ENCODE measurements around the gene CAPS.

CAPS gene

DNA sequence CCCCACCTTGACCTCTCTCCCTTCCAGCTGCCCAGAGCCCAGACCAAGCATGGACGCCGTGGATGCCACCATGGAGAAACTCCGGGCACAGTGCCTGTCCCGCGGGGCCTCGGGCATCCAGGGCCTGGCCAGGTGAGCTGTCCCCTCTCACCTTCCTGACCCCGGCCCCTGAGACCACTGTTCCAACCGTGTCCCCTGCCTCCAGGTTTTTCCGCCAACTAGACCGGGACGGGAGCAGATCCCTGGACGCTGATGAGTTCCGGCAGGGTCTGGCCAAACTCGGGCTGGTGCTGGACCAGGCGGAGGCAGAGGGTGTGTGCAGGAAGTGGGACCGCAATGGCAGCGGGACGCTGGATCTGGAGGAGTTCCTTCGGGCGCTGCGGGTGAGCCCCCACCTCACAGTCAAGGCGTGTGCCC is 312 bp downstream of the CAPS start:
- Mint-ChIP-seq H3K4me3 (no peak overlapping the region), H3K27ac (no peak overlapping the region), H3K36me3 (ENCODE audit: low read depth) (peaks cover 16% of the 10 kb centered on the region), H3K27me3 (ENCODE audit: low read depth) (no peaks in the 10 kb centered on the region), H3K9me3 (no peaks in the 10 kb centered on the region), H3K4me1 (ENCODE audit: low read depth) (no peaks in the 10 kb centered on the region)
- no peak for DNase-seq (ENCODE audit: low spot score)

DNA sequence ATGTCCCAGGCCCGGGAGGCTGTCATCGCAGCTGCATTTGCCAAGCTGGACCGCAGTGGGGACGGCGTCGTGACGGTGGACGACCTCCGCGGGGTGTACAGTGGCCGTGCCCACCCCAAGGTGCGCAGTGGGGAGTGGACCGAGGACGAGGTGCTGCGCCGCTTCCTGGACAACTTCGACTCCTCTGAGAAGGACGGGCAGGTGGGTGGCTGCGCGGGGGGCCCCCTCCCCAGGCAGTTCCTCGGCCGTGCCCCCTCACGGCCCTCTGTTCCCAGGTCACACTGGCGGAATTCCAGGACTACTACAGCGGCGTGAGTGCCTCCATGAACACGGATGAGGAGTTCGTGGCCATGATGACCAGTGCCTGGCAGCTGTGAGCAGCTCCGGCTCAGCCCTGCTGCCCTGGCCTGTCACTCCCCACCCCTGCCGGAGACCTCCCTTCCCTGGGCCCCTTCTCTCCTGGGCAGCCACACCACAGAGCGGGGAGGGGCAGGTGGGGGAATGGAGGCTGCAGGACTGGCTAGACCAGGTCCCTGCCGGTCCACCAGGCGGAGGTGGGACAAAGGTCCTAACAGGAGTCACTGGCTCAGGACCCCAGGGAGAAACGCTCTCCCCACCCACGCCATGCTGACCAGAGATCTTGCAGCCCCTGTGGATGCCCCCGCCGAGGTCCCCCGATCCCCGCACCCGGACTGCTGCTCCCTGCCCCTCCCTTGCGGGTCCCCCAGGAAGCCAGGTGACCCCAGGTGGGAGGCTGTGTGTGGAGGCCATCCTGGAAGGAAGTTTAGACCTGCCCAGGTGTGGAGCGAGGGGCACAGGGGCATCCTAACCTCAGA is 1.1 kb downstream of the CAPS start:
- Mint-ChIP-seq H3K27me3 (ENCODE audit: low read depth) (no peaks in the 10 kb centered on the region), H3K36me3 (ENCODE audit: low read depth) (peaks cover 14% of the 10 kb centered on the region), H3K4me3 (no peak overlapping the region)

DNA sequence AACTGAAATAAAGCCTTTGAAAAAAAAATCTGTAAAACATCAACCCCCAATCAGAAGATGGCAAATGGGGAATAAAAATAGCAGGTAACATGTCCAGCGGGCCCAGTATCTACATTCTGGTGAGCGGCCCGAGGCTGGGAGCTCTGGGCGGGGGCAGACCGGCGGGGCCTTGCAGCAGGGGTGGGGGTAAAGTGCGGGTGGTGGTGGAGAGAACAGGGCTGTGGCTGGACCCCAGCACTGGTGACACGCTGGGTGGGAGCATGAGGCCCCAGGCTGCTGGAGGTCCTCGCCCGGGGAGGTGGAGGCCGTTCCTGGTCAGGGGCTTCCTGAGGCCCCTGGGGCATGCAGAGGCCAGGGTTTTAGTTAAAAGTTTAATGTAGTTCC is 1.7 kb downstream of the CAPS start:
- H3K4me1 Mint-ChIP-seq (ENCODE audit: low read depth) = no peaks in the 10 kb centered on the region
- H3K27ac Mint-ChIP-seq = no peak overlapping the region
- H3K4me3 Mint-ChIP-seq = no peak overlapping the region
- peaks cover 15% of the 10 kb centered on the region for H3K36me3 Mint-ChIP-seq (ENCODE audit: low read depth)
- H3K27me3 Mint-ChIP-seq (ENCODE audit: low read depth) = no peaks in the 10 kb centered on the region
- no peak for DNase-seq (ENCODE audit: low spot score)
- H3K9me3 Mint-ChIP-seq = no peaks in the 10 kb centered on the region

More for the DNA sequence above, 1.1 kb downstream of the CAPS start:
- Mint-ChIP-seq H3K4me1 (ENCODE audit: low read depth) (no peaks in the 10 kb centered on the region), H3K9me3 (no peaks in the 10 kb centered on the region), H3K27ac (no peak overlapping the region)
- no peak for DNase-seq (ENCODE audit: low spot score)

DNA sequence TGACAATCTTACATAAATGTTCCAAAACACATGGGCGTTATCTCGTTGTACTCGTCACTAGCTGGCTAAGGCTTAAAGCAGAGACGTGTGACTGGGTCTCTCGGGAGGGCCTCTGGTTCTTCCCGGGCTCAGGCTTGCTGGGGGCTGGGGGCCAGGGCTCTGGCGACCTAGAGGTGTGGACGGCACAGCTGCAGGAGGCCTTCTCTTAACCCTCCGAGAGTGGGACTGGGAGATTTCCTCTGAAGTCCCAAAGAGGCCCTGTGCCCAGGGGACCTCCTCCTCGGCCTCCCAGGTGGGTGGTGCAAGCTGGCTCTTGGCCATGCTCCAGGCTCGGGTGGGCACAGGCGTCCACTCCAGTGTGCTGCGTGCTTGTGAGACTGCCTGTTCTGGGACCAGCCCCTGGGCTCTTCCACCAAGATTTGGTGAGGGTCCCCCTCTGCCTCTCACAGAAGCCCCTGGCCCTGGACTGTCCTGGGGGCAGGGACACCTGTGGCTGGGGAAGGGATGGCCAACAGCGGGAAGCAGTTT is 2.2 kb downstream of the CAPS start:
- Mint-ChIP-seq H3K27ac (no peak overlapping the region), H3K27me3 (ENCODE audit: low read depth) (no peaks in the 10 kb centered on the region), H3K4me3 (no peak overlapping the region), H3K9me3 (no peaks in the 10 kb centered on the region), H3K36me3 (ENCODE audit: low read depth) (peaks cover 15% of the 10 kb centered on the region), H3K4me1 (ENCODE audit: low read depth) (no peaks in the 10 kb centered on the region)
- DNase-seq (ENCODE audit: low spot score) = no peak

DNA sequence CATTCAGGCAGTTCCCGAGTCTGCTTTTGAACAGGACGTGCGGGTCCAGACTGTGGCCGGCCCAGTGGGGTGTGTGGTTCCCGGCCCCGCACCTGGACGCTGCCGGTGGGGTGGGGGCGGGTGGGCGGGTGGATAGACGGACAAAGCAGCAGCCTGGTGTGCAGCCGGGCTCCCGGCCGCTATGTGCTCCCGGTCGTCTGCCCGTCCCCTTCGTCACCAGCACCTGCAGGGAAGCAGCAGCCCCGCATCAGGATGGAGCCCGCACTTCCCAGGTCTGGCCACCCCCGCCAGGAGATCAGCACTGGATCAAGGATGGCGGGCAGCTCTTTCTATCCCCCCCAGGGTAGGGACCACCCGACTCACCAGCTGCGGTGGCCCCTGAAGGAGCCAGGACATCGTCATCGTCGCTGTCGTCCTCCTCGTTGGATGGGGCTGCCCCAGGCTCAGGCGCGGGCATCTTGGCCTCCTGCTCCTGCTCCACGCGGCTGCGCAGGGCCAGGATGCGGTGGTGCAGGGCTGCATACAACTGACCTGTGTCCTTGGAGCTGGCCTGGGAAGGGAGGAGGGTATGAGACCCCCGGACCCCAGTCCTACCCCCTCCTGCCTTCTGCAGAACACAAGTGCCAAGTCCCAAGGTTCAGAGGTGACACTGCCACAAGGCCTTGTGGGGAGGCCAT is 3.5 kb downstream of the CAPS start:
- Mint-ChIP-seq H3K36me3 (ENCODE audit: low read depth) (peaks cover 21% of the 10 kb centered on the region), H3K27ac (no peak overlapping the region), H3K4me3 (no peak overlapping the region), H3K27me3 (ENCODE audit: low read depth) (no peaks in the 10 kb centered on the region), H3K4me1 (ENCODE audit: low read depth) (no peaks in the 10 kb centered on the region), H3K9me3 (no peaks in the 10 kb centered on the region)
- DNase-seq (ENCODE audit: low spot score) = no peak

DNA sequence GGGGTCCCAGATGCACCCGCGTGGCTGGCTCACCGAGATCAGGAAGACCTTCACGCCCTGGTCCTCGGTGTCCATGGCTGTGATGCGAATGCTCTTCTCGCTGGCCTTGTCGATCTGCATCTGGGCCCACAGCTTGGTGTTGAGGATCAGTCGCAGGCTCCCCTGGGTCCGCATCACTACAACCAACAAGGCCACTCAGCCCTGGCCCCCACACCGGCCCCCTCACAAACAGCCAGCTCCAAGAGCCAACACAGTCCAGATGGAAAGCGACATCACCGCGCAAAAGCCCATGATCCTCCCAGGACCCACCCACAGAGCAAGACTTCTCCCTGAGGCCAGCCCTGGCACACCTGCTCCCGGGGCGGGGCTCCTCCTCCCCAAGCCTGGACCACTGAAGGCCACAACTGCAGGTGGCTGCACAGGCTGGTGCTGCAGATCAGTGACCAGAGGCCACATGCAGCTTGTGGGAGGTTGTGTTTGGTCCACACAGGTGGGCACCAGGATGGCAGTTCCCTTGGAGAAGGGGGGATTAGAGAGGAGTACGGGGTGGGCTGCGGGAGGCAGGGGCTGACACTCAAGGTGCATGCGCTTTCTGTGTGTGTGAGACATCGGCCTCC is 4.5 kb downstream of the CAPS start:
- Mint-ChIP-seq H3K9me3 (no peaks in the 10 kb centered on the region), H3K4me3 (no peak overlapping the region), H3K36me3 (ENCODE audit: low read depth) (peaks cover 26% of the 10 kb centered on the region), H3K27me3 (ENCODE audit: low read depth) (no peaks in the 10 kb centered on the region), H3K4me1 (ENCODE audit: low read depth) (no peaks in the 10 kb centered on the region), H3K27ac (no peak overlapping the region)
- no peak for DNase-seq (ENCODE audit: low spot score)

DNA sequence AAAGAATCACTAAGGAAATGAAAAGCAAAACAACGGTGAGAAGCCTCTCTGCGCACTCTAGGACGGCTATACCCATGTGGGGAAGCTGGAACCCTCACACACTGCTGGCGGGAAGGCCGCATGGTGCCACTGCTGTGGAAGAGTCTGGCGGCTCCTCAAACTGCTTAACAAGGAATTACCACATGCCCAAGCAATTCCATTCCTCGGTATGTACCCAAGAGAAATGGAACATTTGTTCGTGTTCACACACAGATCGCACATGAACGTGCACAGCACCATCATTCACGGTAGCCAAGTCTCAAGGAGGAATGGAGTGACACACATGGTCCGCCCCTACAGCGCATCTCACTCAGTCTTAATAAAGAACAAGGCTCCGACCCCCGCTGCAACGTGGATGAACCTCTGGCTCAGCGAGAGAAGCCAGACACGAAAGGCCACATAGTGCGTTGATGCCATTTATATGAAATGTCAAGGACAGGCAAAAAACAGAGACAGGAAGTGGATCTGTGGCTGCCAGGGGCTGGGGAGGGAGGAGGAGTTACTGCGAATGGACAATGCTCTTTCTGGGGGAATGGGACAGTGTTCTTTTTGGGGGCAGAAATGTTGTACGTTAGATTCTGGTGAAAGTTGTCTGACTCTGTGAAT is 7.6 kb downstream of the CAPS start:
- H3K27ac Mint-ChIP-seq = no peak overlapping the region
- H3K9me3 Mint-ChIP-seq = no peaks in the 10 kb centered on the region
- H3K4me1 Mint-ChIP-seq (ENCODE audit: low read depth) = no peaks in the 10 kb centered on the region
- H3K27me3 Mint-ChIP-seq (ENCODE audit: low read depth) = no peaks in the 10 kb centered on the region
- no peak overlapping the region for H3K4me3 Mint-ChIP-seq
- no peak for DNase-seq (ENCODE audit: low spot score)
- H3K36me3 Mint-ChIP-seq (ENCODE audit: low read depth) = peaks cover 31% of the 10 kb centered on the region

DNA sequence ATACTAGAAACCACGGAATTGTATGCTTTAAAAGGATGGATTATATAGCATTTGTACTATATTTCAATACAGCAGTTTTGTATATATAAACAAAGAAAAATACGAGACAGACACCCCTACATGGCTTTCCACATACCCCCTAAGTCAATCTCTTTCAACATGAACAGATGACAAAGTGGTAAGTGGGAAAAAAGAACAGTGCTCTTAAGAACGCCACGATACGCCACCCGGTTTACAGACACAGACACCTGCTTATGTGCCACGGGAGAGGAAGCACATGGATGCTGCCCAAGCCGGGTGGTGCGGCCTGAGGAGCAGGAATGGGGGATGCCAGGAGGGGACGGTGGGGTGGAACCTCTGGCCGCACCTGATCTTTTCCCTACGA is 8.1 kb downstream of the CAPS start:
- peaks cover 30% of the 10 kb centered on the region for H3K36me3 Mint-ChIP-seq (ENCODE audit: low read depth)
- H3K27me3 Mint-ChIP-seq (ENCODE audit: low read depth) = no peaks in the 10 kb centered on the region
- no peak for DNase-seq (ENCODE audit: low spot score)
- no peak overlapping the region for H3K4me3 Mint-ChIP-seq
- no peaks in the 10 kb centered on the region for H3K9me3 Mint-ChIP-seq
- no peak overlapping the region for H3K27ac Mint-ChIP-seq
- H3K4me1 Mint-ChIP-seq (ENCODE audit: low read depth) = no peaks in the 10 kb centered on the region

DNA sequence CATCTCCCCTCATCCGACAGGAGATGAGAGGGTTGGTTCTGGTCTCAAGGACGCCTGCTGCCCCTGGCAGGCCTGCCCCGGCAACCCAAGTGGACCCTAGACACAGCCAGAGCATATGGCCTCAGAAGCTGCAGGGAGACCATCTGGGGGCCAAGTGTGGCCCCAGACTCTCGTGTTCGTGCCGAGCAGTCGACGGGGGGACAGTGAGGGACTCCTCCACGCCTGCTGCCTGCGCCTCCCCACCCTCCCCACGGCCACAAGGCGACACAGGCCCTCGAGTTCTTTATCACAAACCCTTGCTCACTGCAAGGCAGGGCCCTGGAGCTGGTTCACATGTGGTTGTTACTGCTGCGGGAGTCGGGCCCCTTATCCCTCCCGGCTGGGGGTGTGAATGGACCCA is 9.3 kb downstream of the CAPS start:
- H3K27me3 Mint-ChIP-seq (ENCODE audit: low read depth) = no peaks in the 10 kb centered on the region
- no peak overlapping the region for H3K27ac Mint-ChIP-seq
- H3K36me3 Mint-ChIP-seq (ENCODE audit: low read depth) = peaks cover 36% of the 10 kb centered on the region
- no peak overlapping the region for H3K4me3 Mint-ChIP-seq
- no peaks in the 10 kb centered on the region for H3K9me3 Mint-ChIP-seq
- DNase-seq (ENCODE audit: low spot score) = no peak
- H3K4me1 Mint-ChIP-seq (ENCODE audit: low read depth) = no peaks in the 10 kb centered on the region

DNA sequence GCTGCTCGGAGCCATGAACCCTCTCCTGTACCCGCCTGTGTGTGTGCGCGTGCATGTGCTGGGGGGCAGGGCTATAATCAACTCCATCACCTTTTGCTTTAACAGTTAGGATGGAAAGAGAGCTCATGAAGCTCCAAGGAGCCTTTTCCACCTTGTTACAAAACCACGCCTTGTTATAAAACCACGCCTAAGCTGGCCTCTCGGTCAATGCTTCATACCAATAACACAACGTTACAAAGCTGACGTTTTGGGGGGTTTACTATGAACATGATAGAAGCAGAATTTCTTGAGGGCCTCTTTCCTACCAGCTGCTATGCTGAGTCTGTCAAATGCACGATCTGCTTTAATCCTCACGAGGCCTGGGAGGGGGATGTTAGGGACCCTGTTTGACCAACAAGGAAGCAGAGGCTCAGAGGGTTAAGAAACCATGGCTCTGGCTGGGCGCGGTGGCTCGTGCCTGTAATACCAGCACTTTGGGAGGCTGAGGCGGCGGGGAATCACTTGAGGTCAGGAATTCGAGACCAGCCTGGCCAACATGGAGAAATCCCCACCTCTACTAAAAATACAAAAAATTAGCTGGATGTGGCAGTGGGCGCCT is 11.9 kb downstream of the CAPS start:
- H3K9me3 Mint-ChIP-seq = no peaks in the 10 kb centered on the region
- no peaks in the 10 kb centered on the region for H3K27me3 Mint-ChIP-seq (ENCODE audit: low read depth)
- H3K36me3 Mint-ChIP-seq (ENCODE audit: low read depth) = peaks cover 36% of the 10 kb centered on the region
- H3K4me3 Mint-ChIP-seq = no peak overlapping the region
- H3K27ac Mint-ChIP-seq = no peak overlapping the region
- no peak for DNase-seq (ENCODE audit: low spot score)
- no peaks in the 10 kb centered on the region for H3K4me1 Mint-ChIP-seq (ENCODE audit: low read depth)

DNA sequence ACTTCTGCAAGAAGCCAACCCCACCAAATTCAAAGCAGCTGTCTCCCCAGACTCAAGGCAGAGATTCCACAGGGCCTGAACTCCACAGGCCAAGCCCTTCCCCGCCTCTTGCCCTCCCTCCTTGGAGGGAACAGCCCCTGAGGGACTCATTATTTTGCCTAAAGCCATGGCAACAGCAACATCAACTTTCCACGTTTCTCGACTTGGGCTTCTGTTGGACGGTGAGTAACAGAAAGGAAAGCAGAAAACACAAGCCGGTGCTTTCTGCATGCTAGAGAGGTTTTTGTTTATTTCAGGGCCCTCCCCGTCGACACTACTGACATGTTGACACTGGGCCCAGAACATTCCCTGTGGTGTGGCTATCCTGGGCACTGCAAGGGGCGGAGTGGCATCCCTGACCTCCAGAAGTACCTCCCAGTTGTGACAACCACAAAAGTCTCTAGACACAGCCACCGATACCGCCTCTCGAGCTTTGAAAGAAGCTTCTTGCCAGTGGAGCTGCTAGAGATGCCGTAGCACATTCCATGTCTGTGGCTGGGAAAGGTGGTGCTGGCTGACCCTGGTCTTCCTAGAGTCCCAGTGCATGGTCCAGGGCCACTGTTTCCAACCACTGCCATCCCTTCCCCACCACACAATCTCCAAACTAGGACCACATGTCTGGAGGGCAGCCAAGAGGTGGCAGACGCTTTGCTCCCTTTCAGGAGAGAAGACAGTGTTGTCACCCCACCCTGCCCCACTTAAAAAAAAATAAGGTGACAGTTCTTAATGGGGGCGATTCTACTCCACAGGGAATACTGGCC is 12.8 kb downstream of the CAPS start:
- DNase-seq (ENCODE audit: low spot score) = no peak

DNA sequence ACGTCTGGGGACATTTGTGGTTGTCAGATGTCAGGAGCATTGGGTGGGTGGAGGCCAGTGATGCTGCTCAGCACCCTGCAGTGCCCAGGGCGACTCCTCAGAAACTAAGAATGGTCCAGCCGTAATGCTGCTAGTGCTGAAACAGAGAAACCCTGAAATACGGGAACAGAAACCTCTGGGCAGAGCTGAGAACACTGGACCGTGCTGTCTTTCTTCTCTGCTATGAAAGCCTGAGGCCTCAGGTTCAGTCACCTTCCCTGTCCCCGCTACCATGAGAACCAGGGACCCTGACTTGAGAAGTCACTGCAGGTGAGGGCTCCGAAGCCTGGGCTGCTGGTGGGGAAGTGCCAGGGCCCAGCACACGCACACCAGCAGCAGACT is 13.4 kb downstream of the CAPS start:
- Mint-ChIP-seq H3K27ac (no peak overlapping the region), H3K36me3 (ENCODE audit: low read depth) (peaks cover 31% of the 10 kb centered on the region), H3K4me3 (no peak overlapping the region), H3K4me1 (ENCODE audit: low read depth) (no peaks in the 10 kb centered on the region), H3K9me3 (no peaks in the 10 kb centered on the region), H3K27me3 (ENCODE audit: low read depth) (no peaks in the 10 kb centered on the region)
- no peak for DNase-seq (ENCODE audit: low spot score)

More for the DNA sequence above, 12.8 kb downstream of the CAPS start:
- H3K27me3 Mint-ChIP-seq (ENCODE audit: low read depth) = no peaks in the 10 kb centered on the region
- H3K4me1 Mint-ChIP-seq (ENCODE audit: low read depth) = no peaks in the 10 kb centered on the region
- H3K27ac Mint-ChIP-seq = no peak overlapping the region
- peaks cover 34% of the 10 kb centered on the region for H3K36me3 Mint-ChIP-seq (ENCODE audit: low read depth)
- no peaks in the 10 kb centered on the region for H3K9me3 Mint-ChIP-seq
- no peak overlapping the region for H3K4me3 Mint-ChIP-seq

DNA sequence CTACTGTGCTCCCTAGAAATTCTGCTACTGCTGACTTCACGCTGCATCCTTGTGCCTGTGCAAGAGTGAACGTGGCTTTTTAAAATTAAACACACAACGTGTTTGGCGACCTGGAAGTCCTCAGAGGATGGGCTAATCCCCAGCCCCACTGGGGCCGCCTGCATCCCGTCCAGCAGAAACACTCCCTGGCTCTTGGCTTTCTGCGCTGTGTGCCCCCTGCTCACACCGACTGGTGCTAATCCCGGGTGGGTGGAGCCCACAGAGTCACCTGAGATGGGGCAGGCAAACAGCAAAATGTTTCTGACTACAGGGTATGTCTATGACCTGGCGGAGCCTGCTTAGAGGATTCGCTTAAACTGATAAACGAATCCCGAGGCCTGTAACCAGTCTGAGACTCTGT is 15.1 kb downstream of the CAPS start:
- Mint-ChIP-seq H3K36me3 (ENCODE audit: low read depth) (peaks cover 28% of the 10 kb centered on the region), H3K27ac (no peak overlapping the region), H3K4me3 (no peak overlapping the region), H3K4me1 (ENCODE audit: low read depth) (no peaks in the 10 kb centered on the region), H3K27me3 (ENCODE audit: low read depth) (no peaks in the 10 kb centered on the region), H3K9me3 (no peaks in the 10 kb centered on the region)
- DNase-seq (ENCODE audit: low spot score) = no peak

Measured in T-helper 2 cell treated with Interferon-gamma antibody and Interleukin-4, amounts not matched to agents 5 μg/mL and 100 μg/mL, for 36 hours (primary cell).